CD14-positive monocyte (primary cell): Measurements from ENCODE around the gene TANGO6. TPM values are rescaled to one million over a fixed set of nuclear protein-coding genes. Genes with fewer than 3 reads are reported as not detected.

Experiments used
- DNase-seq, 3 donors: peaks; one replicate each; pipeline ENCODE4 v3.0.0-alpha.2; 2011 to 2022
- H2AFZ ChIP-seq: 2 replicates; pipeline ENCODE4 v1.6.0; 2012; ENCODE audit warnings: mild to moderate bottlenecking, low read depth, low read length, inconsistent platforms; ENCODE audit not compliant: insufficient read depth, poor library complexity, severe bottlenecking
- H3K27ac ChIP-seq, 2 donors: 1 replicate in 1 of 2; 2 replicates in 1 of 2; pipeline ENCODE4 v1.5.1; 2012 to 2013; ENCODE audit warnings: low read length in 2 of 2, control low read depth in 1 of 2, inconsistent platforms in 1 of 2, low read depth in 1 of 2, mild to moderate bottlenecking in 1 of 2
- H3K27me3 ChIP-seq, 2 donors: one replicate each; pipeline versions ENCODE4 v1.6.0 to v1.6.1; 2011 to 2013; ENCODE audit warnings: low read length in 2 of 2; ENCODE audit not compliant: control insufficient read depth in 2 of 2, insufficient read depth in 2 of 2
- H3K36me3 ChIP-seq, 2 donors: replicated peaks in 1 of 2; 1 replicate in 1 of 2; 2 replicates in 1 of 2; pipeline versions ENCODE4 v1.5.1 to v1.6.1; 2012 to 2013; ENCODE audit warnings: low read length in 2 of 2, control low read depth in 1 of 2, inconsistent platforms in 1 of 2, mild to moderate bottlenecking in 1 of 2; ENCODE audit not compliant: insufficient read depth in 2 of 2, control insufficient read depth in 1 of 2
- H3K4me1 ChIP-seq, 2 donors: 1 replicate in 1 of 2; 2 replicates in 1 of 2; pipeline versions ENCODE4 v1.5.1 to v1.6.1; 2012 to 2013; ENCODE audit warnings: low read length in 2 of 2, control low read depth in 1 of 2, inconsistent platforms in 1 of 2, mild to moderate bottlenecking in 1 of 2, moderate library complexity in 1 of 2; ENCODE audit not compliant: insufficient read depth in 2 of 2, control insufficient read depth in 1 of 2
- H3K4me2 ChIP-seq: replicated peaks from 2 replicates; pipeline ENCODE3; 2012; ENCODE audit warnings: low read length, moderate library complexity, mild to moderate bottlenecking; ENCODE audit not compliant: poor library complexity, severe bottlenecking; ENCODE audit errors: extremely low read depth
- H3K4me3 ChIP-seq, 3 experiments: fragments of 200-600 bp in 1 of 3; sonication (generic) in 1 of 3; replicated peaks in 1 of 3; 1 replicate in 2 of 3; 2 replicates in 1 of 3; pipeline ENCODE4 v1.5.1; 2011 to 2013; ENCODE audit warnings: low read length in 3 of 3, mild to moderate bottlenecking in 3 of 3, control low read depth in 2 of 3, low read depth in 2 of 3, inconsistent platforms in 1 of 3, moderate library complexity in 1 of 3
- H3K79me2 ChIP-seq: 2 replicates; pipeline ENCODE4 v1.6.0; 2012; ENCODE audit warnings: mild to moderate bottlenecking, control low read depth, inconsistent platforms, low read length, moderate library complexity; ENCODE audit not compliant: insufficient read depth
- H3K9ac ChIP-seq: 2 replicates; pipeline ENCODE4 v1.6.0; 2017; ENCODE audit warnings: low read length, mild to moderate bottlenecking; ENCODE audit not compliant: insufficient read depth, poor library complexity, severe bottlenecking
- H3K9me3 ChIP-seq, 2 donors: replicated peaks in 1 of 2; 1 replicate in 1 of 2; 2 replicates in 1 of 2; pipeline versions ENCODE4 v1.5.1 to v1.6.1; 2012 to 2013; ENCODE audit warnings: low read length in 2 of 2, control low read depth in 1 of 2; ENCODE audit not compliant: control insufficient read depth in 1 of 2, insufficient read depth in 1 of 2
- H4K20me1 ChIP-seq: 2 replicates; pipeline ENCODE4 v1.6.0; 2012; ENCODE audit warnings: mild to moderate bottlenecking, low read length, control low read depth, moderate library complexity; ENCODE audit not compliant: insufficient read depth
- H3K27ac Mint-ChIP-seq, 7 donors: one replicate each; pipeline ENCODE4 v1.8.0; 2020; ENCODE audit warnings: mild to moderate bottlenecking in 7 of 7, mixed read lengths in 7 of 7, moderate library complexity in 6 of 7, inconsistent platforms in 2 of 7
- H3K27me3 Mint-ChIP-seq, 3 donors: one replicate each; pipeline ENCODE4 v1.8.0; 2021 to 2022; ENCODE audit warnings: low read depth in 3 of 3, mild to moderate bottlenecking in 3 of 3, mixed read lengths in 3 of 3, moderate library complexity in 3 of 3, inconsistent platforms in 1 of 3
- H3K36me3 Mint-ChIP-seq, 2 donors: one replicate each; pipeline ENCODE4 v1.8.0; 2020; ENCODE audit warnings: mixed read lengths in 2 of 2, inconsistent platforms in 1 of 2, mild to moderate bottlenecking in 1 of 2
- H3K4me1 Mint-ChIP-seq: one replicate; pipeline ENCODE4 v1.8.0; 2020; ENCODE audit warnings: mild to moderate bottlenecking, mixed read lengths
- H3K4me3 Mint-ChIP-seq, 2 donors: one replicate each; pipeline ENCODE4 v1.8.0; 2020; ENCODE audit warnings: mild to moderate bottlenecking in 2 of 2, mixed read lengths in 2 of 2, moderate library complexity in 1 of 2
- H3K9me3 Mint-ChIP-seq, 7 donors: one replicate each; pipeline ENCODE4 v1.8.0; 2020 to 2022; ENCODE audit warnings: mixed read lengths in 7 of 7, mild to moderate bottlenecking in 6 of 7, moderate library complexity in 6 of 7, inconsistent platforms in 2 of 7
- CTCF ChIP-seq: fragments of 200-600 bp; IDR thresholded peaks from one replicate; pipeline ENCODE4 v1.8.0; 2022; ENCODE audit warnings: antibody characterized with exemption, mild to moderate bottlenecking
- WGBS: methylation state at CpG from one replicate; pipeline ENCODE4 v1.1.5; 2013; ENCODE audit warnings: missing lambda C conversion rate; ENCODE audit not compliant: insufficient coverage; 5-methylcytosine and 5-hydroxymethylcytosine counted together
- intact Hi-C, 2 donors: fragments of 100-400 bp; cut with micrococcal nuclease; formaldehyde crosslinking; loops; one replicate each; pipeline versions ENCODE4 v1.15.0 to v1.15.1; 2023
- polyA minus RNA-seq: library from RNA; depleted of rRNA, polyadenylated mRNA; stranded (reverse); fragments of >200 nt; gene quantifications from 2 replicates; pipeline ENCODE4 v1.2.3, GENCODE V29; 2012
- polyA plus RNA-seq, 3 donors: library from polyadenylated mRNA; depleted of rRNA in 1 of 3; unstranded in 2 of 3; stranded (reverse) in 1 of 3; fragments of 300-500 nt in 2 of 3; fragments of >200 nt in 1 of 3; fragmentation: Illumina TruSeq in 2 of 3; gene quantifications; 1 replicate in 2 of 3; 2 replicates in 1 of 3; pipeline ENCODE4 v1.2.3, GENCODE V29; 2012 to 2021
- total RNA-seq, 12 experiments: library from RNA in 1 of 12; stranded (reverse) in 1 of 12; fragments of 120-200 nt in 1 of 12; gene quantifications; one replicate each; pipeline ENCODE4 v1.2.4 and lab custom pipeline; 2013 to 2026; ENCODE audit warnings: mixed read lengths in 6 of 12, inconsistent platforms in 1 of 12

Gene TANGO6
- 20.0 TPM for total RNA-seq (2013)
- 1 to 10 TPM; 6.5 to 8.1 (median 7.3) TPM for polyA plus RNA-seq
- 15.4 and 20.7 TPM in 2 replicates for polyA minus RNA-seq
- total RNA-seq (lab: John Stamatoyannopoulos, UW), result 5.0 to 40.9 (median 19.7) reads per million in 11 experiments

- Mint-ChIP-seq H3K4me3 (peak within 1 kb of the TSS; percentile 91 to 97), H3K9me3 (no peaks in the 10 kb centered on the region), H3K36me3 (peaks cover 0 to 6% of the 10 kb centered on the region in 2 donors), H3K27ac (peak within 1 kb of the TSS; percentile 80 to 92 (median 90)), H3K27me3 (peaks cover 5 to 19% (median 6%) of the 10 kb centered on the region in 3 donors), H3K4me1 (peaks cover 22% of the 10 kb centered on the region)
- Histone ChIP-seq H3K27me3 (no peaks in the 10 kb centered on the region), H3K79me2 (peaks cover 14% of the 10 kb centered on the region), H3K4me3 (peak within 1 kb of the TSS; percentile 91 to 95 (median 94)), H2AFZ (peak within 1 kb of the TSS; percentile 98), H3K9ac (peak within 1 kb of the TSS; percentile 88), H3K27ac (peak within 1 kb of the TSS; percentile 43 to 86), H3K9me3 (no peaks in the 10 kb centered on the region), H3K36me3 (no peaks in the 10 kb centered on the region), H4K20me1 (no peaks in the 10 kb centered on the region), H3K4me2 (peak within 1 kb of the TSS; percentile 87), H3K4me1 (peaks cover 12 to 15% of the 10 kb centered on the region in 2 donors)
- DNase-seq, result peak; percentile 72 to 78 (median 77)
- WGBS, result under 1% methylated on average over 54 of the region's 55 CpGs
- intact Hi-C loops, result loop anchor here (2.0 to 10.0 kb wide), 2 partner anchors 309 to 315 kb away; partner anchors contain the start of gene ZFP90 (in 1 of the 2)
- TF ChIP-seq CTCF, result no peak
Observed at GRCh38 chr16:68843482-68844210, at the start of gene TANGO6. TANGO6 (plus strand) TSS chr16:68843531; CDS start chr16:68843618, 87 bp downstream.

GRCh38 chr16:68798398-68798797 lies 44.9 kb upstream of the TANGO6 start:
- H2AFZ ChIP-seq, result no peak overlapping the region
- H3K27ac Mint-ChIP-seq, result no peak overlapping the region
- H3K4me1 Mint-ChIP-seq, result peaks cover 3% of the 10 kb centered on the region
- H3K79me2 ChIP-seq, result no peaks in the 10 kb centered on the region
- H3K4me1 ChIP-seq, result no peaks in the 10 kb centered on the region
- intact Hi-C loops, result no loop called here
- H3K9me3 Mint-ChIP-seq, result no peaks in the 10 kb centered on the region
- H3K27ac ChIP-seq, result no peak overlapping the region
- DNase-seq, result no peak
- no peaks in the 10 kb centered on the region for H3K9me3 ChIP-seq
- H4K20me1 ChIP-seq, result no peaks in the 10 kb centered on the region
- no peak overlapping the region for H3K4me3 ChIP-seq
- H3K27me3 ChIP-seq, result no peaks in the 10 kb centered on the region
- peaks cover 1 to 3% (median 2%) of the 10 kb centered on the region in 3 donors for H3K27me3 Mint-ChIP-seq
- H3K36me3 ChIP-seq, result no peaks in the 10 kb centered on the region
- H3K9ac ChIP-seq, result no peak overlapping the region
- H3K4me2 ChIP-seq, result no peak overlapping the region
- WGBS, result 100% methylated on average over 1 of the region's 2 CpGs
- no peak for TF ChIP-seq CTCF
- no peak overlapping the region for H3K4me3 Mint-ChIP-seq
- no peaks in the 10 kb centered on the region for H3K36me3 Mint-ChIP-seq
